NCI-H2107 treated with DMSO at 0.1 percent for 48 hours (cell line): ENCODE results near the gene EIF5B.
A peak's percentile ranks its signal among the peaks of the same experiment; 100 is the strongest.

Experiments
- DNase-seq: peaks from one replicate; lab custom pipeline; 2025; ENCODE audit not compliant: unreplicated experiment; lab: John Stamatoyannopoulos, UW

Gene EIF5B

DNA sequence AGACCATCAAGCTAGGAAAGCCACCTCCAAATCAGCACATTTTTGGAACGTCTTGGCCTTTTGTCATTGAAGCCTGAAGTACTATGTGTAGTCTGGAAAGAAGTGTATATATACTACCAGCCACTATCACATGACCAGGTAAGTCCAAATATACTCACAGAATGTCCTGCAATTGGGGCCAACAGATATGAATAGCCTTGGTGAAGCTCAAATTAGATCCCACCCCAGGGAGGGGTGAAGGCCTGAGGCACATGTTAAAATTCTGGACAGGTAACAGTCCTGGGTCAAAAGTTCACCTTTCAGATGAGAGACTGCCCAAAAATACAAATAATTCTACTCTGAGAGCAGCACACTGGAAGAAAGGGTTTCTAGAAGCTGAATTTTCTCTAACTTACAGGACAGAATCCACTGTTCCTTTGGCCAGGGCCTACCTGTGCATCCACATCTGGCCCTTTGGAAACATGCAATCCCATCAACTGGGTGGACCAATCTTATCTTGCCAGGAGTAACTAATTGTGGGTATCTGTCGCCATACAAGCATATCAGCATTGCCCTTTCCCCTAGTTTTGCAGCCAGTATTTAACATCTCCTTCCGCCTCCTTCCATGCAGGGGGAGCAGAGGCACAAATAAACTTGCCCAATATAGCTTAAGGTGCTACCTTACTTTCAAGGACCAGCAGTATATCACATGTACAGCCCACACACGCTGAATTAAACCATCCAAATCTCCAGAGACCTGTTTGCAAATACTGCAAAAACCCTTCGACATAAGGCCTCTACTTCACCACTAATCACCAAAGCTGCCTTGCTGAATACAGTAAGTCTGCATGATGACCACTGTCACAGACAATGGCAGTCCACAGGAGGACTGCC lies 67.8 kb downstream of the EIF5B start:
- no peak for DNase-seq

GRCh38 chr2:99406137-99406536 lies 68.9 kb downstream of the EIF5B start:
- no peak for DNase-seq

DNA sequence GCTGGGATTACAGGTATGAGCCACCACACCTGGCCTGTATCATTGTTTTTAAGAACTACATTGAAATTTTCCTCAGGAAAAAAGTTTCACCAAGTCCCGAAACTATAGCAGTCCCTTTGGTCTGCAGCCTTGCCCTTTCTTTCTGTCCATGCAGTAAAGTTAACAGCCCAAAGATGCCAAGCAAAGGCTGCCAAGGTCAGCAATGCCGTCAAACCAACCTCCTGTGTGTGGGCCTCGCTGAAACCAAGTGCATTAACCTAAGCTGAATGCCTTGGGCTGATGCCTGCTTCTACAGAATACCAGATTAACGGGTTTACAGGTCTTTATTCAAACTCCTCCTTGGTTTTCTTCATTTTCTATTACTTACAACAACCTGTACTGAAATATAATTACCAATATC lies 73.1 kb downstream of the EIF5B start:
- no peak for DNase-seq

DNA sequence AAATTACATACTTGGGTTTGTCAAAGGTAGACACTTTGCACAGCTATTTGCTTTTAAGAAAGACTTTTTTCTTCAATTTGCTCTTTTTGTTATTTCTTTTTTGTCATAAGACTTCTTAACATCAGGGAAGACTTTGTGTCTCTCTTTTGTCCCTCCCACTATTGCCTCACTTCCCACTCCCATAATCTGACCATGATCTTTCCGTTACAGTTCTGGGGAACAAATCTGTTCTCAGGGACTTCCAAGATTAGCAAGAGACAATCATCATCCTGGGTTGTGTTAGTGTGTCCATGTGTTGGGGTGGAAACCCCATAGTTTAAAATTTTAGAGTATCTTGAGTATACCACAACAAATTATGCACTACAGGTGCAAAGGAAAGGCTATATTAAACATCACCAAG lies 77.4 kb downstream of the EIF5B start:
- DNase-seq: no peak

DNA sequence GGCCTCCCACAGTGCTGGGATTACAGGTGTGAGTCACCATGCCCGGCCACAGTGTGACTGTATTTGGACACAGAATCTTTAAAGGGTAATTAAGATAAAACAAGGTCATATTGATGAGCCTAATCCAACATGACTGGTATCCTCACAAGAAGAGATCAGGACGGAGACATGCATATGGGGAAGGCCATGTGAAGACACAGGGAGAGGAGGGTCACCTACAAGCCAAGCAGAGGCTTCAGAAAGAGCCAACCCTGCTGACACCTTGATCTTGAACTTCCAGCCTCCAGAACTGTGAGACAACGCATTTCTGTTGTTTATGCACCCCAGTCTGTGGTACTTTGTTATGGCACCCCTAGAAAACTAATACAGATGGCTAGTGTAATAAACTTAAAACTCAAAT lies 80.2 kb downstream of the EIF5B start:
- DNase-seq: no peak

DNA sequence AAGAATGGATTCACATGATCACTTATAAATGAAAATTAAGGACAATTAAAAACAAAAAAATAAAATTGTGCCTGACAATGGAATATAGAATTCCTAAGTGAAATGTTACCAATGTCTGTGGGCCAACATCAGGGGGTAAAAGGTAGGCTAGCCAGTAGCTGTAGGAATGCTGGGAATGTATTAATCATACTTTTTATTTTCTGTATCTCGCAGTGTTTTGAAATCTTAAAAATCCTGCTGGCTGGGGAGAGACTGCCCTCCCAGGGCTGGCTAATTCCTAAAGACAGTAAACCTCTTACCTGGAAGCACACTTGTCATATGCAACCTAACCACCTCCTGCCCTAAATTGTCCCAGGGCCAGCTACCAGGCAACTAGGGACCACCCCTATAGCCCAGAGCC lies 82.8 kb downstream of the EIF5B start:
- no peak for DNase-seq

DNA sequence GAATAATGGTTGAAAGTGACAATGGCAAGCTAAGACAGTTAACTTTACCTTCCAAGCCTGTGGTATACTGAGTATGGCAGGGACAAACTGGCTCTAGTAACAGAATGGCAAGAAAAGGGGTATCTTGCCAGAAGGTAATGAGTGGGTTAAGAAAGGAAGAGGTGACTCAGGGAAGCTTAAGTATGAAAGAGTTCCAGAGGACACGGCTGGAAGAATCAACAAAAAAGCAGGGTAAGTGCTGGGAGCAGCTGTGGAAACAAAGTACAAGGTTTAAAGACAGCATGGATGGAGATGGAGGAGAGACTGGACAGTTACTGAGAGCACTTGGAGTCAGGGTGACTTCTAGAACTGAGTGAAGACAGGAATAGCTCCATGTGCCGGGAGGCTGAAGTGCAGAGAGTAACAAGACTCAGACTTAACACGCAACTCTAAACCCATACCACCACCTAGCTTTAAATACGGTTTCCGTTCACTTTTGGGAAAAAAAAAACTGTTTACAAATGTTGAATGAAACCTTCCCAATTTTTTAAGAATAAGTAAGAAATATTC lies 83.6 kb downstream of the EIF5B start:
- no peak for DNase-seq

DNA sequence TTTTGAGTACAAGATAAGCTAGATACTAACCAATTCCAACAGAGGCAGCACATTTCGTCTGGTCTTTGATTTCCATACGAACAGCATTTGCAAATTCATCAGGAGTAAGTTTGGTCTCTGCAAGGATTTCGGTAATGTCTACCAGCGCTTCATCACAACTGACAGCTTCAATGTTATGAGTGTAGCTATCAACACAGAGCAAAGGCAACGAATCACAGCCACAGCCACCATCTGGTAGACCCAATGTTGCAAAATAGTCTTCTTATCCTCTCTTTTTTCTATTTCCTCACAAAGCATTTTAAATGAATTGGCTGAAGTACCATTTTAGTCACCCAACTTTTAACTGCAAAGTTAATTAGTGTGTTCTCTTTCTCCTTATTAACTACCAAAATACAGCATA lies 84.3 kb downstream of the EIF5B start:
- no peak for DNase-seq

DNA sequence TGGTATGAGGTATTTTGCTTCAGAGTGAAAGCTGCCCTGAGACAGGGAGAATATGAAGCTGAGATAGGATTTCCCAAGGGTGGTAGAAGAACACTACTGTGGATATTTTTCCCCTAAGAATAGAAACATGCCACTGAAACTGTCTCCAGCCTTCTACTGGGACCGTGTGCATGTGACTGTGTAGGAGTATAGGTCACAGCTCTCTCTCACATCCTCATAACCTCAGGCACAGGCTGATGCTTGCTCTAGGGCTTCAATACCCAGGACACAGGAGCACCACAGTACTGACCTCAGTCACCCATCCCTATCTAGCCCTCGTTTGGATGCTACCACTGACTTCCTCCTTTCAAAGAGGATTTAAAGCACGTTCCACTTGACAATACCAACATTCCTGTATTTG lies 85.4 kb downstream of the EIF5B start:
- DNase-seq: no peak

- no peak for DNase-seq
Measured at GRCh38 chr2:99424371-99424770, 87.2 kb downstream of the EIF5B start.

GRCh38 chr2:99425022-99425421 lies 87.8 kb downstream of the EIF5B start:
- no peak for DNase-seq

DNA sequence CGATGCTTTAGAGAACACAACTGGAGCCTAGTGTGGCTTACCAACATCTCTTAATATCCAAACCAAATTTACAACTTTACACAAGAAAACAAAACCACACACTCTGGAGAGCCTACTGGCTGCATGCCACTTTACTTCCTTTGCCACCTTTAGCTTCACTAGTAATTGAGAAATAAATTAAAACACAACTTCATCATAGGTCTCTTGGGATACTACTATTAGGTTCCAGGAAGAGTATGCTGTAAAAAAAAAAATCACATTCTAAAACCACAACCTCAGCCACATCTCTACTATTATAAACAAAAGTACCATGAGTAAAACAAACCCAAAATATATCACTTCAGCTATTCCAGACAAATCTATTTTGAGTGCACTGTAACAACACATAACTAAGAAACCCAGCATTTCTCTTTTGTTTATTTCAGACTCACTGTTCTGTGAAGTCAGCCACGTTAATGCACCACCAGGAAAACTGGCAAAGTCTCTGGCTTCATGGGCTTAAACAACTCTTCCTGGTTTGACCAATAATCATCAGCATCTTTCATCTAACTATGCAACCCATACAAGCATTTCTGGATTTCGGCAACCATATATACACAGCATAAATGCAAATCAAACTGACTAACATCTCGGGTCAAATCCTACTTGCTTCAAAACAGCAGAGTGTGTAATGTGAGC lies 93.6 kb downstream of the EIF5B start:
- DNase-seq: peak; percentile 77

- no peak for DNase-seq
Measured at GRCh38 chr2:99431587-99432275, 94.5 kb downstream of the EIF5B start.

- DNase-seq: no peak
Measured at GRCh38 chr2:99433340-99433739, 96.2 kb downstream of the EIF5B start.

DNA sequence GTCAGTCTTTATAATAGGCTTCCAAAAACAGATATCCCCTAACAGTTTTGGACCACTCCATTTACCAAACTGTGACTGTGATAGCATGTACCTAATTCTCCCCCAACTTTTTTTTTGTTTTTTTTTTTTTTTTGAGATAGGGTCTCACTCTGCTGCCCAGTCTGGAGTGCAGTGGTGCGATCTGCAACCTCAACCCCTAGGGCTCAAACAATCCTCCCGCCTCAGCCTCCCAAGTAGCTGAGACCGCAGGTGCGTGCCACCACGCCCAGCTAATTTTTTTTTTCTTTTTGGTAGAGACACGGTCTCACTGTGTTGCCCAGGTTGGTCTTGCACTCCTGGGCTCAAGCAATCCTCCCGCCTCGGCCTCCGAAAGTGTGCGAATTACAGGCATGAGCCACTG lies 99.7 kb downstream of the EIF5B start:
- DNase-seq: no peak

- DNase-seq: no peak
Measured at GRCh38 chr2:99439971-99440505, 102.8 kb downstream of the EIF5B start.

GRCh38 chr2:99442837-99443236 lies 105.6 kb downstream of the EIF5B start:
- no peak for DNase-seq

GRCh38 chr2:99444222-99444621 lies 107.0 kb downstream of the EIF5B start:
- no peak for DNase-seq

GRCh38 chr2:99445065-99445464 lies 107.9 kb downstream of the EIF5B start:
- no peak for DNase-seq

DNA sequence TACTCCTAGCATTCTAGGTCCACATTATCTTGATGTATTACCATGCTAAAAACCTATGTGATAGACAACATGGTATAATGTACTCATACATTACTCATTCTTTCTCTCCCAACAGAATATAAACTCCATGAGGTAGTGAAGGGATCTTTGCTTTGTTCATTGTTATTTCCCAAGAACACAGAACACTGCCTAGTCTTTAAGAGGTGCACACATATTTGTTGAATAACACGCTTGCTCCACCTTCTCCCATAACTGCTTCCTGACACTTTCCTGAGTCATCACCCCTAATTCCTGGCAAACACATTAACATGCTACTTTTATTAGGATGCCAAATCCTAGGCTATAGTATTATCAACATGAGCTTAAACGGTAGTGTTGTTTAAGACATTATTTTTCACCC lies 111.4 kb downstream of the EIF5B start:
- DNase-seq: no peak

GRCh38 chr2:99450199-99450598 lies 113.0 kb downstream of the EIF5B start:
- DNase-seq: no peak
